T-helper 2 cell treated with Interferon-gamma antibody and Interleukin-4, amounts not matched to agents 100 ng/mL and 5 ng/mL, for 36 hours (primary cell): ENCODE data around the gene PLP2. TPM values are rescaled to one million over a fixed set of nuclear protein-coding genes. Genes with fewer than 3 reads are reported as not detected.
"Not testable (repeated sequence)": the region's sequence is repeated elsewhere in the genome, so short reads cannot be mapped to it uniquely, and the experiment has no call there.

Experiments used
- intact Hi-C: fragments of 100-400 bp; cut with micrococcal nuclease; formaldehyde crosslinking; loops from one replicate; pipeline ENCODE4 v1.15.1; 2023
- total RNA-seq: library from RNA; stranded (reverse); gene quantifications from 2 replicates; pipeline ENCODE4 v1.2.3, GENCODE V29; 2022

The PLP2 gene, protein sequence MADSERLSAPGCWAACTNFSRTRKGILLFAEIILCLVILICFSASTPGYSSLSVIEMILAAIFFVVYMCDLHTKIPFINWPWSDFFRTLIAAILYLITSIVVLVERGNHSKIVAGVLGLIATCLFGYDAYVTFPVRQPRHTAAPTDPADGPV
- total RNA-seq = 143 TPM in 2 replicates

DNA sequence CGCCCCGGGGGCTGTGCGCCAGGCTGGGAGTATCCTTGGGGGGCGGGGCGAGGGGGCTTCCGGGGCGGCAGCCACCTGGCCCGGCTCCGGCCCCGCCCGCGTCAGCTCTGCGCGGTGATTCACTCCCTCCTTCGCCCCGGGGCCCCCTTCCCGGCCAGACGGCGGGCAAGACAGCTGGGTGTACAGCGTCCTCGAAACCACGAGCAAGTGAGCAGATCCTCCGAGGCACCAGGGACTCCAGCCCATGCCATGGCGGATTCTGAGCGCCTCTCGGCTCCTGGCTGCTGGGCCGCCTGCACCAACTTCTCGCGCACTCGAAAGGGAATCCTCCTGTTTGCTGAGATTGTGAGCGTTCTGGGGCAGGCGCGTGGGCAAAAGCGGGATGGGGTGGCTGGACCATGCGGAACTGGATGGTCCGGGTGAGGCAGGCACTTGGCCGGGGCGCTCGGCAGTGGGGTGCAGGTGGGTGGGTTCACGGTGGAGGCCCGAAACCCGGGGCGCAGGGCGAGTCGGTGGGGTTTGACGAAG is at the start of gene PLP2:
Gene PLP2, plus strand, starts transcription at position 147 of the 528 bp plus-strand sequence. Its CDS starts 103 bp downstream, at position 250.
- intact Hi-C loops = loop anchor here (1.0 kb wide), 1 partner anchor 13 kb away; no protein-coding TSS in a partner anchor

DNA sequence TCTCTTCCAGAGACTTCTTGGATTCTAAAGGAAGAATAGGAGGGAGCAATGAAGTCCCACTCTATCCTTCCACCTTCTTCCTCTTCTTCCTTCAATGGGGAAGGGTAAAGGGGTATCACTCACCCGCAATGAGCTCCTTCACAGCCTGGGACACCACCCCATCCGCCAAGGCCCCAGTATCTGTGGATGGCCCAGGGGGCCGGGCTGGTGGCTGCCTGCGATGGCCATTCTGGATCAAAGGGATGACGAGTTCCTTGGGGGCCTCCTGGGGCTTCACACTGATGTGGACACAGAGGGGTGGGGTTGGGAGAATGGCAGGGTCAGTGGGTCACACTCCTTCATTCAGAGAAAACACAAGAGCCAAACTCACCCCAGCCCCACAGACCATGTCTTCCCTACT is 49.2 kb upstream of the PLP2 start:
- intact Hi-C loops = loop anchor here (2.0 to 10.0 kb wide), 2 partner anchors 44 to 318 kb away; partner anchors contain the start of gene HDAC6

DNA sequence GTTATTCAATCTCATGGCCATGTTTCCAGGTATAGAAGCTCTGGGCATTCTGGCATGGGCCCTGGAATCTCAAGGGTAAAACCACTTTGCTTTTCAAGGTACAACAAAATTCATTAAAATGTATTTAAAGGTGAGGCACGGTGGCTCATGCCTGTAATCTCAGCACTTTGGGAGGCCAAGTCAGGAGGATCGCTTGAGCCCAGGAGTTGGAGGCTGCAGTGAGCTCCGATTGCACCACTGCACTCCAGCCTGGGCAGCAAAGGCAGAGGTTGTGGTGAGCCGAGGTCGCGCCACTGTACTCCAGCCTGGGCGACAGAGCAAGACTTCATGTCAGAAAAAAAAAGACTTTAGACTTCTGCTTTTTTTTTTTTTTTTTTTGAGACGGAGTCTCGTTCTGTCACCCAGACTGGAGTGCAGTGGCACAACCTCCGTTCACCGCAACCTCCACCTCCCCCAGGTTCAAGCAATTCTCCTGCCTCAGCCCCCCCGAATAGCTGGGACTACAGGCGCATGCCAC is 43.9 kb upstream of the PLP2 start:
- intact Hi-C loops = loop anchor here (10.0 kb wide), 1 partner anchor 323 kb away; the partner anchor contains the start of gene HDAC6

DNA sequence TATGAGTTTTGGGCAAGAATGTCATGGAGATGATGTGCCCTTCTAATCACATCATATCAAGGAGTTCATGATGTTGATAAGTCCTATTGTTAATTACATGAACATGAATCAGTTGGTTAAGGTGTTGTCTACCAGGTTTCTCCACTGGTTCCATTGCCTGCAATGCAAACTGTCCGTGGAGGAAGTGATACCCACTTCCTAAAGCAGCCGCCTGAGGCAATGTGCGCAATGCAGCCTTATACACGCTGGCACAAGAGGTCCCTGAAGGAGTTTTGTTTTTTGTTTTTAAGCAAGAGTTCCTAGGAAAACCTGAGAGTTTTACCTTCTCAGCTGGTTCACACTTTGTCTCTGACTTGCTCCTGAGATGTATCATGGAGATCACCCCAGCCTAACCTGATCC is 42.3 kb upstream of the PLP2 start:
- intact Hi-C loops = loop anchor here (10.0 kb wide), 1 partner anchor 325 kb away; the partner anchor contains the start of gene HDAC6

DNA sequence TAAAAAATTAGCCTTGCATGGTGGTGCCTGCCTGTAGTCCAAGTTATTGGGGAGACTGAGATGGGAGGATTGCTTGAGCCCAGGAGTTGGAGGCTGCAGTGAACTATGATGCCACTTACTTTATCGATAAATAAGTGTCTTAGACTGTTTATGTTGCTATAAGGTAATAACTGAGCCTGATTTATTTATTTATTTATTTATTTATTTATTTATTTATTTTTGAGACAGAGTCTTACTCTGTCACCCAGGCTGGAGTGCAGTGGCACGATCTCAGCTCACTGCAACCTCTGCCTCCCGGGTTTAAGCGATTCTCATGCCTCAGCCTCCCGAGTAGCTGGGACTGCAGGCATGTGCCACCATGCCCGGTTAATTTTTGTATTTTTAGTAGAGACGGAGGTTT is 39.4 kb upstream of the PLP2 start:
- intact Hi-C loops = not testable (repeated sequence)

DNA sequence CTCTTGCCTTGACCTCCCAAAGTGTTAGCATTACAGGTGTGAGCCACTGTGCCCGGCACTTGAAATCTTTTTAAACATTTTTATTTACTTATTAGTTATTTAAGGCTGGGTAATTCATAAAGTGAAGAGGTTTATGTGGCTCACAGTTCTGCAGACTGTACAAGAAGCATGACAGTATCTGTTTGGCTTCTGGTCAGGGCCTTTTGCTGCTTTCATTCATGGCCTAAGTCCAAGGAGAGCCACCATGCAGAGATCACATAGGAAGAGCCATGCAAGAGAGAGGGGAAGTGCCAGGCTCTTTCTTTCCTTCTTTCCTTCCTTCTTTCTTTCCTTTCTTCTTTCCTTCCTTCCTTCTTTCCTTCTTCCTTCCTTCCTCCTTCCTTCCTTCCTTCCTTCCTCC is 37.9 kb upstream of the PLP2 start:
- intact Hi-C loops = no loop called here

DNA sequence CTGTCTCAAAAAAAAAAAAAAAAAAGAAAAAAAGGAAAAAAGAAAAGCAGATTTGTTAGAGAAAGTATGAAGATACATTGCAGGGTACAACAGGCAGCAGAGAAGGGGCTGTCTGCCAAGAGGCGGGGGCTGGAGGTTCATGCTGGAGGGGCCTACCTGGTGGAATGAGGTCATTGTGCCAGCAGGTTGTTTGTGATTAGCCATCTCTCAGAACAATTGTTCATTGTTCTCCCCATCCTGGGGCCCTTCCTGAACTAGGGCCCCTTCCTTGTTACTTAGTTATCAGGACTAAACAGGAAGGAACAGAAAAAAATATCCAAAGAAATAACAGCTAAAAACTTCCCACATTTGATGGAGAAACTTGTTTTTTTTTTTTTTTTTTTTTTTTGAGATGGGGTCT is 34.2 kb upstream of the PLP2 start:
- intact Hi-C loops = no loop called here

DNA sequence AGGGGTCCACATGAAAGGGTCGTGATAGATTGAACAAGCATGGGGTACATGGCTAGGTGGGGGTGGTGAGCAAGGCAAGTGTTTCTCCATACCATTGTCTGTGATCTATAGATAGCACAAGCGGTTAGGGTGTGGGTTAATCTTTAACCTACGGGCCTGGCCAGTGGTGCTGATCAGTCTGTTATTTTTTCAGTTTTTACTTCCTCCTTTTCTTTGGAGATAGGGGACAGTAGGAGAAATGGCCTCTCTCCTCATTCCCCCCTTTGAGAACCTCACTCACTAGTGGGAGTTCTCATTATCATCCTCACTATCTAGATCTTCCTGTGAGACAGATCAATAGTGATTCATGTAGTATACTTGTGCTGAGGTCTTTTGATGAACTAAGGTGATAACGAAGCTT is 32.0 kb upstream of the PLP2 start:
- intact Hi-C loops = no loop called here

DNA sequence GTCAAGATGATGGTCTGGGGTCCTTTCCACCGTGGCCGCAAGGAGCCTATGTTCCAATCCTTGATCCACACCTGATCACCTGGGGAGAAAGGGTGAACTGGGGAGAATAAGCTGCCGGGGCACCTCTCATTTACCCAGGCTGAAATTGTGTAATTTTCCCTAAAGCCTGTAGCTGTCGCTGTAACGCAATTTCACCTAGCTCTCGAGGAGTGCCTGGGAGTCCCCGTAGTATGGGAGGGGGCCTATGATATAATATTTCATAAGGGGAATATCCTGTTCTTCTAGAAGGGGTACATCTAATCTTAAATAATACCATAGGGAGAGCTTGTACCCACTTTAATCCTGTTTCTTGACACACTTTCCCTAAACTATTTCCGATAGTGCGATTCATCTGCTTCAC is 29.4 kb upstream of the PLP2 start:
- intact Hi-C loops = not testable (repeated sequence)

DNA sequence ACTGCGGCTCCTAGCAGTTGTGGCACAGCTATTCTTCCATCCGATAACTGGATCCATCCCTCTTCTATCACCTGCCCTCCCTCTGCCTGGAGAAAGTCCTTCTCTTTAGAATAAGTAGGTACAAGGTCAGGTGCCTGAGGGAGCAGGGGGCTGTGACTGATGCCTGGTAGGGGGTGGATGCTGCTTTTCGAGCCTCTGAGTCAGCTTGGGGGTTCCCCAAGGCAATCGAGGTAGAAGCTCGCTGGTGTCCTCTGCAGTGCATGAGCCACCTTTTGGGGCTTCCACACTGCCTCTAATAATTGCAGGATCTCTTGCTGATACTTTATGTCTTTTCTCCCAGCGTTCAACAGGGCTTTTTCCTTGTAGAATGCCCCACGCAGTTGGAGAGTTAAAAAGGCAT is 28.5 kb upstream of the PLP2 start:
- intact Hi-C loops = not testable (repeated sequence)

DNA sequence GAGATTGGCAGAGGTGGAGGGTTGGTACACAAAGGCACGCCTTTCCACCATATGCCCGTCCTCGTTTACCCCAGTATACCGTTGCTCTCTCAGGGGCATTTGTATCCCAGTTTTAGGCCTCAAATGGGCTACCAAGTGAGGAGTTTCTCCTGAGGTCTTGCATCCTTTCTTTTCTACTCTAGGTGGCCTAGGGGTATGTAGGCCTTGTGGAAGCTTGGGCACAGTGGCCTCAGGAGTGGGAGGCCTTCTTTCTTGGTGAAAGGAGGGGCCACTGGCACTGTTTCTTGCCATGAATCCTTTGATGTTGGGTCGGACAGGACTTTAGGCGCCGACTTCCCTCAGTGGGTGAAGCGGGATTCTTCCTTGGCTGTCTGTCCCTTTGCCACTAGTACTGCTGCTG is 24.4 kb upstream of the PLP2 start:
- intact Hi-C loops = no loop called here

DNA sequence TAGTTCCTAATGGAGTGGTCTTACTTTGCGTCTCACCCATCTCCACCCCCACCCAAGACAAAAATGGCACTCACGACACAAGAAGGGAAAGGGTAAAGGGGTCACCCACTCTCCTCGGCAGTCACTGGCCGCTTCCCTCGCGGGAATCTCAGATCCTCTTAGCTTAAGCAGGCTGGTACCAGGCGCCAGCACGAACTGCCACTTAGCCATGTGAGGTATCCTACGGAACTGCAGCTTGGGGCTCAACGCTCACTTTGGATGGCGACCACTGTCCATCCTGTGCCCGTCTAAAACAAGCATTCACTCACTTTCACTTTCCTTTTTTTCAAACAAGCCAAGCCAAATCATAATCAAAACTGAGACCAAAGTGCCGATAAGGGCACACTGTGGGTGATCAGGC is 23.8 kb upstream of the PLP2 start:
- intact Hi-C loops = no loop called here

DNA sequence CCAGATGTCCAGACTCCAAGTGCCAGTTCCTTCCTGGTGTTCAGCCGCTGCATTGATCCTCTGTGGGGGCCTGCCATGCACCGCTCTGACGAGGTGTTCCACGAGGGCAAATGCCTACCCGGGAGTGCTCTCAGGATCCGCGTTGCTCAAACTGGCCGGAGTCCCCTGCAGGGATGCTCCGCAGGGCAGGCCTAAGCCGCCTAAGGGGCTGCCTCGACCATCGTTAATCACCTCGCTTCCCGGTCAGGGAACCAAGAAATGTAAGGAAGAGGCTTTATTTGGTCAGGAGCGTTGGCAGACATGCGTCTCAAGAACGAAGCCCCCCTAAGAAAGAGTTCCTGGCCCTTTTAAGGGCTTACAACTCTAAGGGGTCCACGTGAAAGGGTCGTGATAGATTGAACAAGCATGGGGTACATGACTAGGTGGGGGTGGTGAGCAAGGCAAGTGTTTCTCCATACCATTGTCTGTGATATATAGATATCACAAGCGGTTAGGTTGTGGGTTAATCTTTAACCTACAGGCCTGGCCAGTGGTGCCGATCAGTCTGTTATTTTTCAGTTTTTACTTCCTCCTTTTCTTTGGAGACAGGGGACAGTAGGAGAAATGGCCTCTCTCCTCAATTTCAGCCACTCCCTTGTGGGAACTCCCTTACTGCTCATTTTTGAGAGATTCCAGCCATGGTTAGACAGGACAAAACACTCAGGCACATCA is 23.2 kb upstream of the PLP2 start:
- intact Hi-C loops = not testable (repeated sequence)

DNA sequence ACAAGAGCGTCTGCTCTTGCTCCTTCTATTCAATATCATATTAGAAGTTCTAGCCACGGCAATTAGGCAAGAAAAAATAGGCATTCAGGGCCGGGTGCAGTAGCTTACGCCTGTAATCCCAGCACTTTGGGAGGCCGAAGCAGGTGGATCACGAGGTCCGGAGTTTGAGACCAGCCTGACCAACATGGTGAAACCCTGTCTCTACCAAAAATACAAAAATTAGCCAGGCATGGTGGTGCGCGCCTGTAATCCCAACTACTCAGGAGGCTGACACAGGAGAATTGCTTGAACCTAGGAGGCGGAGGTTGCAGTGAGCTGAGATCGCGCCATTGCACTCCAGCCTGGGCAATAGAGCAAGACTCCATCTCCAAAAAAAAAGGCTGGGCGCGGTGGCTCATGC is 22.4 kb upstream of the PLP2 start:
- intact Hi-C loops = not testable (repeated sequence)

DNA sequence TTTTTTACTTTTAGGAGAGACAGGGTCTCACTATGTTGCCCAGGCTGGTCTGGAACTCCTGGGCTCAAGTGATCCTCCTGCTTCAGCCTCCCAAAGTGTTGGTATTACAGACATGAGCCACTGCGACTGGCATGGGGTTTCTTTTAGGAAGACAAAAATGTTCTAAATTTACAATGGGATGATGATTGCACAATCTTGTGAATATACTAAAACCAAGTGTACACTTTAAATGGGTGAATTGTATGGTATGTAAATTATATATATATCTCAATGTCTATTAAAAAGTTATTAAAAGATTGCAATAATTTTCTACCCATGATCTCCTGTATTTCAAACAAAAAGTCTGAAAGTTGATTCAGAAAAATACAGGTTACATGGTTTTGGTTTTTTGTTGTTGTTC is 18.2 kb upstream of the PLP2 start:
- intact Hi-C loops = no loop called here

DNA sequence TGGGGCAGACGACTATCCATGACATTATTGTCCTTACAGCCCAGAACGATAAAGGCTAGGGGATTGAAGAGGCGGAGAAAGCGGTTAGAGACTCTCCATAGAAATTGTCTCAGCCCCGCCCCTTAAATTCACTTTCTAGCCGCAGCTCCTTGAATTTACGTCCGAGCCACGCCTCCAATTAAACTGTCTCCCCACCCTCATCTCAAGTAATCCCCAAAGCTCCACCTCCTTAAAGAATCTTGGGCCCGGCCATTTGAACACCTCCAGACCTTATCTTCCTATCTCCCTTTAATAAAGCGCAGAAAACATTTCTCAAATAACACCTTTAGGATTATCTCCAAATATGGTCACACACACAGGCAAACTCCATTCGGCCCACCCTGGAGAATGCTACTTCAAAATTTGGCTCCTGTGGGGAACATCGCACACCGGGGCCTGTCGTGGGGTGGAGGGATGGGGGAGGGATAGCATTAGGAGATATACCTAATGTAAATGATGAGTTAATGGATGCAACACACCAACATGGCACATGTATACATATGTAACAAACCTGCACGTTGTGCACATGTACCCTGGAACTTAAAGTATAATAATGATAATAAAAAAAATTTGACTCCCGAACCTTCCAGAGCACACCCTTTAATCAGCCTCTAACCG is 16.3 kb upstream of the PLP2 start:
- intact Hi-C loops = loop anchor here (2.0 kb wide), 1 partner anchor 55 kb away; no protein-coding TSS in a partner anchor

DNA sequence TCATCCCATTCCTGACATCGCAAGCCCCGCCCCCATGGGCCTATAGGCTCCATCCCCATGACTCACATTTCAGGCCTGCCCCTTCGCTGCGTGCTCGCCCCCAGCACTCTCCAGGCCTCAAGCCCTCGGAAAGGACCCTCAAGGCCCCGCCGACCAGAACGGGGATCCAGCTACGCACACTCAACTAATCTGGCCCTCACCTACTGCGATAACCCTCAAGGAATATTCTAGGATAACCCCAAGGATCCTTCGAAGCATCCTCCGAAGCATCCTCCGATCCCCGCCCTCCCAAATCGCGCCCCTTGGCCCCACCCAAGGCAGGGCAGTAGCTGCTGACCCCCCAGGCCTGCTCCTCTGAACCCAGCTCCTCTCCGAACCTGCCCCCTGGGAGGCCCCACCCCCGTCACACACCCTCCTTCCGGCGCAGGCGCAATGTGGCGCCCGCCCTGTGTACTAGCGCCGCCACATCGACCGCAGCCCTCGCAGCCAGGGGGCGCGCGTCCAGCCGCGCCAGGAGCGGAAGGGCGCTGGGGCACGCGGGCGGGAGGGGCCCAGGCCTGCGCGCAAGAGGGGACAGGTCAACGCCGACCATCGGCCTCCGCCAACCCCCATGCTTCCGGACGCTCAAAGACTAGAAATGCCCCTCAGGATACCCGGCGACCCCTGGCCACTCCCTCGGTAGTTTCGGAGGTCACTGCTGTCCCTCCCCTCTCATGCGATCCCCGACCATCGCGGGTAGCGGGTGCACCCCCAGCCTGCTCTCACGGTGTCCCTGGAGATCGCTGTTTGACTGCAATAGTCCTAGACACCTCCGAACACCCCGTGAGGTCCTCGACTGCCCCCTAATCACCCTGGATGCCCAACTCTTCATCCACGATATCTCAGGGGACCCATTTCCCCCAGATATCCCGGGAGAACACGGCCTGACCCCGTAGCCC is 15.5 kb upstream of the PLP2 start:
- intact Hi-C loops = loop anchor here (1.0 to 2.0 kb wide), 2 partner anchors 10 to 55 kb away; no protein-coding TSS in a partner anchor

DNA sequence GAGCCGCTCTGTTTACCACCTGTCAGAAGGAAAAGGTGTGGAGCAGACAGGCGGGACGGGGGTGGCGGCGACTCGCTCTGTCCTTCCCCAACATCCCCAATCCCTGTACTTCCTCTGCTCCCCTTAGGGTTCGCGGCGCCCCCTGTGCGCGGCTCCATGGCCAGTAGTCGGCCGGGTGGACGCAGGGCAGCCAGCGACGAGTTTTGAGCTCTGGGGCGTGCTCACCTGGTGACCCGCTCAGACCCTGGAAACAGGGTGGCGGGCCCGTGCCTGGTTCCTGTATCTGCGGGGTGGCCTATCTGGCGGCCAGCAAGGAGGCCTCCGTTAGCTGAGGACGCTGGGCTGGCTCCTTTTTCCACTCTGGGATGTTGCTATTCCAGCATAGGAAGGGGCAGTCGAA is 14.5 kb upstream of the PLP2 start:
- intact Hi-C loops = no loop called here

DNA sequence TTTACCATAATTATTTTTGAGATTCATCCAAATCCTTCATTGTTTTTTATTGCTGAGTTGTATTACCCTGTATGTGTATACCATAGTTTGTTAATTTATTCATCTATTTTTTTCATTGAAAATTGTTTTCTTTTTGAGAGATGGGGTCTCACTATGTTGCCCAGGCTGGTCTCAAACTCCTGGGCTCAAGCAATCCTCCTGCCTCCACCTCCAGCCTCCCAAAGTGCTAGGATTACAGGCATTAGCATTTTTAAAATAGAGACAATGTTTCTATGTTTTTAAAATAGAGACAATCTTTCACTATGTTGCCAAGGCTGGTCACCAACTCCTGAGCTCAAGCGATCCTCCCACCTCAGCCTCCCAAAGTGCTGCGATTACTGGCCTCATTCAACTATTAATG is 10.8 kb upstream of the PLP2 start:
- intact Hi-C loops = loop anchor here (10.0 kb wide), 2 partner anchors 86 to 266 kb away; partner anchors contain the start of genes PQBP1, PRAF2, TIMM17B and WDR45

DNA sequence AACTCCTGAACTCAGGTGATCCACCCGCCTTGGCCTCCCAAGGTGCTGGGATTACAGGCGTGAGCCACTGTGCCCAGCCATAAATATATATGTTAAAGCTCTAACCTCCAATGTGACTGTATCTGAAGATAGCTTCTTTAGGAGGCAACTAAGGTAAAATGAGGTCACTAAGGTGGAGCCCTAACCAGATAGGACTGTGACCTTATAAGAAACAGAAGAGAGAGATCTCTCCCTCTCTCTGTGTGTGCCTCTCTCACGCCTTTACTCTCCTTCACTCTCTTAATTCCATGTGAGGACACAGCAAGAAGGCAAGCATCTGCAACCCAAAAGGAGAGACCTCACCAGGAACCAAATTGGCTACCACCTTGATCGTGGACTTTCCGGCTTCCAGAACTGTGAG is 10.1 kb upstream of the PLP2 start:
- intact Hi-C loops = loop anchor here (10.0 kb wide), 2 partner anchors 87 to 267 kb away; partner anchors contain the start of genes PQBP1, PRAF2, TIMM17B and WDR45
